ENCODE results near the gene COL5A1. TPM values are rescaled to one million over a fixed set of nuclear protein-coding genes. Genes with fewer than 3 reads are reported as not detected.

COL5A1 gene
- 100 to 1,000 TPM; 127 to 129 TPM for total RNA-seq

GRCh38 chr9:134641173-134641989 lies at the start of gene COL5A1:
Gene COL5A1 (plus strand): TSS chr9:134641803. CDS start chr9:134642188, 385 bp downstream.
- peak within 1 kb of the TSS; percentile 87 for H3K4me3 ChIP-seq
- no peaks in the 10 kb centered on the region for H3K36me3 ChIP-seq
- DNase-seq (ENCODE audit: low spot score): peak; percentile 67
- peak; percentile 58 for ATAC-seq (ENCODE audit: insufficient number of reproducible peaks, low FRiP score, low read depth)
- peaks cover 11 to 19% of the 10 kb centered on the region in 2 donors for H3K4me1 ChIP-seq (ENCODE audit: control insufficient read depth in 1 of 2, low read depth in 2 of 2)
- TF ChIP-seq CTCF (IDR thresholded peaks at IDR 0.05): peak; percentile 39
- H3K27me3 ChIP-seq (replicated peaks; ENCODE audit: insufficient read depth): no peaks in the 10 kb centered on the region
- no peaks in the 10 kb centered on the region for H3K9me3 ChIP-seq
- H3K27ac ChIP-seq: peak within 1 kb of the TSS; percentile 92 to 94

- H3K4me3 ChIP-seq: peak overlapping the region; percentile 16
- no peaks in the 10 kb centered on the region for H3K36me3 ChIP-seq
- ATAC-seq (ENCODE audit: insufficient number of reproducible peaks, low FRiP score, low read depth) (no peak), DNase-seq (ENCODE audit: low spot score) (no peak)
- peak overlapping the region; percentile 15 to 44 for H3K27ac ChIP-seq
- no peaks in the 10 kb centered on the region for H3K9me3 ChIP-seq
- TF ChIP-seq CTCF (IDR thresholded peaks at IDR 0.05): no peak
- peaks cover 8 to 10% of the 10 kb centered on the region in 2 donors for H3K4me1 ChIP-seq (ENCODE audit: control insufficient read depth in 1 of 2, low read depth in 2 of 2)
- H3K27me3 ChIP-seq (replicated peaks; ENCODE audit: insufficient read depth): no peaks in the 10 kb centered on the region
Observed at GRCh38 chr9:134592018-134592818, 49.4 kb upstream of the COL5A1 start.

GRCh38 chr9:134592819-134593200 lies 48.8 kb upstream of the COL5A1 start:
- Histone ChIP-seq H3K9me3 (no peaks in the 10 kb centered on the region), H3K4me1 (ENCODE audit: control insufficient read depth in 1 of 2, low read depth in 2 of 2) (peaks cover 8 to 10% of the 10 kb centered on the region in 2 donors), H3K36me3 (no peaks in the 10 kb centered on the region), H3K27me3 (replicated peaks; ENCODE audit: insufficient read depth) (no peaks in the 10 kb centered on the region), H3K4me3 (no peak overlapping the region), H3K27ac (peak overlapping the region; percentile 15 to 44)
- DNase-seq (ENCODE audit: low spot score): no peak
- no peak for TF ChIP-seq CTCF (IDR thresholded peaks at IDR 0.05)
- no peak for ATAC-seq (ENCODE audit: insufficient number of reproducible peaks, low FRiP score, low read depth)

GRCh38 chr9:134593286-134594077 lies 48.1 kb upstream of the COL5A1 start:
- Histone ChIP-seq H3K4me1 (ENCODE audit: control insufficient read depth in 1 of 2, low read depth in 2 of 2) (peaks cover 8 to 10% of the 10 kb centered on the region in 2 donors), H3K27me3 (replicated peaks; ENCODE audit: insufficient read depth) (no peaks in the 10 kb centered on the region), H3K36me3 (no peaks in the 10 kb centered on the region), H3K9me3 (no peaks in the 10 kb centered on the region), H3K27ac (no peak overlapping the region), H3K4me3 (no peak overlapping the region)
- DNase-seq (ENCODE audit: low spot score) (no peak), ATAC-seq (ENCODE audit: insufficient number of reproducible peaks, low FRiP score, low read depth) (no peak)
- no peak for TF ChIP-seq CTCF (IDR thresholded peaks at IDR 0.05)
